Mesenchymal stem cell (in vitro differentiated cells and primary cell): Measurements from ENCODE around the gene SLC1A2. TPM values are rescaled to one million over a fixed set of nuclear protein-coding genes. Genes with fewer than 3 reads are reported as not detected.

Experiments
- DNase-seq: peaks from one replicate; pipeline ENCODE4 v3.0.0-alpha.2; 2013
- H2AFZ ChIP-seq: one replicate; pipeline ENCODE4 v1.6.1; 2013; ENCODE audit warnings: low read depth, mild to moderate bottlenecking, control low read depth, inconsistent platforms, low read length, moderate library complexity
- H2AK5ac ChIP-seq: 2 replicates; pipeline ENCODE4 v1.6.1; 2013; ENCODE audit warnings: low read length, moderate library complexity, mild to moderate bottlenecking, inconsistent platforms; ENCODE audit not compliant: severe bottlenecking
- H2BK120ac ChIP-seq: one replicate; pipeline ENCODE4 v1.6.1; 2013; ENCODE audit warnings: low read depth, mild to moderate bottlenecking, inconsistent platforms, low read length, moderate library complexity
- H2BK12ac ChIP-seq, 2 experiments: one replicate each; pipeline ENCODE4 v1.6.1; 2013; ENCODE audit warnings: inconsistent platforms in 2 of 2, low read length in 2 of 2, mild to moderate bottlenecking in 2 of 2, moderate library complexity in 2 of 2, control low read depth in 1 of 2
- H2BK15ac ChIP-seq: one replicate; pipeline ENCODE4 v1.6.1; 2013; ENCODE audit warnings: mild to moderate bottlenecking, low read depth, inconsistent platforms; ENCODE audit not compliant: poor library complexity, severe bottlenecking
- H2BK5ac ChIP-seq: 2 replicates; pipeline ENCODE4 v1.6.1; 2013; ENCODE audit warnings: low read depth, mild to moderate bottlenecking, low read length, control low read depth, inconsistent platforms; ENCODE audit not compliant: poor library complexity, severe bottlenecking
- H3K14ac ChIP-seq, 2 experiments: one replicate each; pipeline ENCODE4 v1.6.1; 2013; ENCODE audit warnings: inconsistent platforms in 2 of 2, low read length in 2 of 2, control low read depth in 1 of 2, mild to moderate bottlenecking in 1 of 2, moderate library complexity in 1 of 2
- H3K18ac ChIP-seq, 2 experiments: one replicate each; pipeline ENCODE4 v1.6.1; 2013; ENCODE audit warnings: inconsistent platforms in 2 of 2, low read length in 2 of 2, control low read depth in 1 of 2, low read depth in 1 of 2, mild to moderate bottlenecking in 1 of 2
- H3K23ac ChIP-seq, 2 experiments: one replicate each; pipeline ENCODE4 v1.6.1; 2013; ENCODE audit warnings: inconsistent platforms in 2 of 2, low read length in 2 of 2, mild to moderate bottlenecking in 2 of 2, moderate library complexity in 2 of 2, control low read depth in 1 of 2
- H3K27ac ChIP-seq: 2 replicates; pipeline ENCODE4 v1.5.1; 2013; ENCODE audit warnings: mild to moderate bottlenecking, moderate library complexity, low read length, control low read depth, inconsistent platforms; ENCODE audit not compliant: poor library complexity, severe bottlenecking
- H3K27me3 ChIP-seq, 2 experiments: 2 replicates each; pipeline versions ENCODE4 v1.6.1 to v1.7.0; 2013; ENCODE audit warnings: low read length in 2 of 2, mild to moderate bottlenecking in 2 of 2, moderate library complexity in 2 of 2, control low read depth in 1 of 2, inconsistent platforms in 1 of 2; ENCODE audit not compliant: control insufficient read depth in 1 of 2, insufficient read depth in 1 of 2
- H3K36me3 ChIP-seq, 2 experiments: 2 replicates each; pipeline versions ENCODE4 v1.6.1 to v1.7.0; 2013; ENCODE audit warnings: low read length in 2 of 2, control low read depth in 1 of 2, inconsistent platforms in 1 of 2, low read depth in 1 of 2, mild to moderate bottlenecking in 1 of 2; ENCODE audit not compliant: insufficient read depth in 2 of 2, control insufficient read depth in 1 of 2
- H3K4ac ChIP-seq, 2 experiments: one replicate each; pipeline ENCODE4 v1.6.1; 2013; ENCODE audit warnings: inconsistent platforms in 2 of 2, low read length in 2 of 2, mild to moderate bottlenecking in 2 of 2, moderate library complexity in 2 of 2, control low read depth in 1 of 2, low read depth in 1 of 2
- H3K4me1 ChIP-seq: 2 replicates; pipeline ENCODE4 v1.6.1; 2013; ENCODE audit warnings: low read depth, low read length, control low read depth; ENCODE audit not compliant: control insufficient read depth, insufficient read depth
- H3K4me2 ChIP-seq: 2 replicates; pipeline ENCODE4 v1.6.1; 2013; ENCODE audit warnings: low read length, mild to moderate bottlenecking, inconsistent platforms; ENCODE audit not compliant: poor library complexity, severe bottlenecking
- H3K4me3 ChIP-seq, 2 experiments: 2 replicates each; pipeline versions ENCODE4 v1.5.1 to v1.7.0; 2013; ENCODE audit warnings: low read length in 2 of 2, mild to moderate bottlenecking in 2 of 2, control low read depth in 1 of 2, low read depth in 1 of 2; ENCODE audit not compliant: insufficient read depth in 1 of 2
- H3K79me1 ChIP-seq: replicated peaks from 2 replicates; pipeline ENCODE4 v1.6.1; 2013; ENCODE audit warnings: mild to moderate bottlenecking, control low read depth, low read length, inconsistent platforms; ENCODE audit not compliant: poor library complexity, severe bottlenecking
- H3K9ac ChIP-seq: 2 replicates; pipeline ENCODE4 v1.7.0; 2013; ENCODE audit warnings: mild to moderate bottlenecking, low read length, moderate library complexity
- H3K9me3 ChIP-seq: 2 replicates; pipeline ENCODE4 v1.7.0; 2013; ENCODE audit warnings: mild to moderate bottlenecking, low read length; ENCODE audit not compliant: control insufficient read depth
- H4K8ac ChIP-seq: one replicate; pipeline ENCODE4 v1.6.1; 2013; ENCODE audit warnings: inconsistent platforms, mild to moderate bottlenecking, low read length, moderate library complexity
- H4K91ac ChIP-seq: one replicate; pipeline ENCODE4 v1.6.1; 2013; ENCODE audit warnings: mild to moderate bottlenecking, low read length, inconsistent platforms
- WGBS: methylation state at CpG from one replicate; pipeline ENCODE4 v1.1.7; 2013; ENCODE audit warnings: mixed read lengths; 5-methylcytosine and 5-hydroxymethylcytosine counted together
- polyA plus RNA-seq, 2 experiments: library from polyadenylated mRNA; stranded (reverse); fragments of 200-250 nt; gene quantifications; one replicate each; pipeline ENCODE4 v1.2.3, GENCODE V29; 2013

SLC1A2 gene
- polyA plus RNA-seq (2013, experiment 1 of 2): 0.18 TPM
- 0.11 TPM for polyA plus RNA-seq (2013, experiment 2 of 2)

- no peak within 1 kb of the TSS for H2BK12ac ChIP-seq
- peak within 1 kb of the TSS; percentile 51 to 67 for H3K4me3 ChIP-seq
- H3K23ac ChIP-seq: no peak within 1 kb of the TSS
- H3K27me3 ChIP-seq: peaks cover 0 to 88% of the 10 kb centered on the region in 2 experiments
- no peak within 1 kb of the TSS for H2AK5ac ChIP-seq
- H3K27ac ChIP-seq: no peak within 1 kb of the TSS
- no peak within 1 kb of the TSS for H2AFZ ChIP-seq
- H3K14ac ChIP-seq: peak within 1 kb of the TSS in 1 of 2 experiments; percentile 10
- no peak within 1 kb of the TSS for H2BK120ac ChIP-seq
- H3K4me1 ChIP-seq: peaks cover 17% of the 10 kb centered on the region
- H3K79me1 ChIP-seq: no peaks in the 10 kb centered on the region
- DNase-seq: peak; percentile 28
- H2BK15ac ChIP-seq: no peak within 1 kb of the TSS
- H4K91ac ChIP-seq: no peak within 1 kb of the TSS
- H3K18ac ChIP-seq: no peak within 1 kb of the TSS
- no peaks in the 10 kb centered on the region for H3K9me3 ChIP-seq
- no peak within 1 kb of the TSS for H3K4ac ChIP-seq
- H3K36me3 ChIP-seq: peaks cover 0 to 57% of the 10 kb centered on the region in 2 experiments
- no peak within 1 kb of the TSS for H2BK5ac ChIP-seq
- peak within 1 kb of the TSS; percentile 99 for H3K4me2 ChIP-seq
- under 1% methylated on average over 47 of the region's 71 CpGs for WGBS
- H3K9ac ChIP-seq: peak within 1 kb of the TSS; percentile 70
- H4K8ac ChIP-seq: no peak within 1 kb of the TSS
These were observed at the start of gene SLC1A2 for GRCh38 chr11:35419184-35419829. Gene SLC1A2, minus strand, starts transcription at chr11:35419558. Its CDS starts 592 bp downstream, at chr11:35418966.

GRCh38 chr11:35466058-35466457 lies 46.7 kb upstream of the SLC1A2 start:
- peaks cover 0 to 42% of the 10 kb centered on the region in 2 experiments for H3K27me3 ChIP-seq
- no peak overlapping the region for H2BK5ac ChIP-seq
- no peaks in the 10 kb centered on the region for H3K4me1 ChIP-seq
- H2BK12ac ChIP-seq: no peak overlapping the region
- H3K23ac ChIP-seq: no peak overlapping the region
- WGBS: 84% methylated on average over 3 of the region's 3 CpGs
- no peak overlapping the region for H4K8ac ChIP-seq
- no peak overlapping the region for H3K4me2 ChIP-seq
- H2AK5ac ChIP-seq: no peak overlapping the region
- H2BK120ac ChIP-seq: no peak overlapping the region
- H3K36me3 ChIP-seq: peaks cover 0 to 98% of the 10 kb centered on the region in 2 experiments
- no peak overlapping the region for H2BK15ac ChIP-seq
- H3K9ac ChIP-seq: no peak overlapping the region
- no peak for DNase-seq
- no peak overlapping the region for H3K27ac ChIP-seq
- H4K91ac ChIP-seq: no peak overlapping the region
- H3K4ac ChIP-seq: no peak overlapping the region
- H3K79me1 ChIP-seq: no peaks in the 10 kb centered on the region
- no peak overlapping the region for H3K18ac ChIP-seq
- no peak overlapping the region for H3K14ac ChIP-seq
- H2AFZ ChIP-seq: no peak overlapping the region
- H3K9me3 ChIP-seq: no peaks in the 10 kb centered on the region
- H3K4me3 ChIP-seq: no peak overlapping the region

DNA sequence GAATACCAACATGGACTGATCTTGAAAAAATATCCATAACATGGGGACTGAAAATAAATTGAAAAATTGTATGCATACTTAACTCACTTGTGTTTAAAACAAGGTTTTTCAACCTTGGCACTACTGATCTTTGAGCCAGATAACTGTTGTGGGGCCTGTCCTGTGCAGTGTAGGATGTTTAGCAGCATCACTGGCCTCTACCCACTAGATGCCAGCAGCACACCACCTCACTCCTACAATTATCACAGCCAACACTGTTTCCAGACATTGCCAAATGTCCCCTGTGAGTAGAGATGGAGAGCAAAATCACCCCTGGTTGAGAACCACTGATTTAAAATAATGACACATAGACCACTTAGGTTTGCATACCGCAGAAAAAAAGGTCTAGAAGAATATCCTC lies 45.0 kb upstream of the SLC1A2 start:
- H3K4me1 ChIP-seq: no peaks in the 10 kb centered on the region
- DNase-seq: no peak
- peaks cover 0 to 49% of the 10 kb centered on the region in 2 experiments for H3K27me3 ChIP-seq
- no peak overlapping the region for H2AFZ ChIP-seq
- no peak overlapping the region for H3K27ac ChIP-seq
- H3K4me2 ChIP-seq: no peak overlapping the region
- no peak overlapping the region for H2BK120ac ChIP-seq
- H2BK5ac ChIP-seq: no peak overlapping the region
- peaks cover 0 to 98% of the 10 kb centered on the region in 2 experiments for H3K36me3 ChIP-seq
- 80% methylated on average over 1 of the region's 1 CpG for WGBS
- H4K91ac ChIP-seq: no peak overlapping the region
- H3K9ac ChIP-seq: no peak overlapping the region
- no peak overlapping the region for H3K23ac ChIP-seq
- no peak overlapping the region for H2BK12ac ChIP-seq
- H3K14ac ChIP-seq: no peak overlapping the region
- no peak overlapping the region for H4K8ac ChIP-seq
- no peak overlapping the region for H2BK15ac ChIP-seq
- H3K18ac ChIP-seq: no peak overlapping the region
- no peak overlapping the region for H2AK5ac ChIP-seq
- H3K4ac ChIP-seq: no peak overlapping the region
- H3K9me3 ChIP-seq: no peaks in the 10 kb centered on the region
- H3K79me1 ChIP-seq: no peaks in the 10 kb centered on the region
- H3K4me3 ChIP-seq: no peak overlapping the region

DNA sequence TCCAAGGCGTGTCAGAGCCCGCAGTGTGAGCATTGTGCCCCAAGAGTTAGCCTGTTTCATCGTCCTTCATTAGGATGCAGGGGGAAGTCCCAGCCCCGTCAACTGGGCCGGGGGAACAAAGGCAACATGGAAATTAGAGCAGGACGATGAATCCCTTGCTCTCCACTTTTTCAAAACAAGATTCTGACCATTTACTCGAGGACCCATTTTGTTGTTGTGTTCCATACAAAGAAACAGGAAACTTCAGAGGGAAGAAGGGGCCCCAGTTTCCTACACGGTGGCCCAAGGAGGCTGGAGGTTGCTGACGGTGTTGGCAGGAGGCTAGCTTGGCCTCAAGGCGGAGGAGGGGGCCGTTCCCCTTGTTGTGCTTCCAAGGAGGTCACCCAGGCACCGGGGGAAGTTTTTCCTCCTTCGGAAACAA lies 44.0 kb upstream of the SLC1A2 start:
- Histone ChIP-seq H3K4me2 (no peak overlapping the region), H2BK120ac (no peak overlapping the region), H2AK5ac (no peak overlapping the region), H2BK5ac (no peak overlapping the region), H3K4ac (no peak overlapping the region), H3K4me1 (no peaks in the 10 kb centered on the region), H3K23ac (no peak overlapping the region), H2BK15ac (no peak overlapping the region), H3K18ac (no peak overlapping the region), H4K8ac (no peak overlapping the region), H3K36me3 (peaks cover 0 to 98% of the 10 kb centered on the region in 2 experiments), H3K9me3 (no peaks in the 10 kb centered on the region), H3K27me3 (peaks cover 0 to 54% of the 10 kb centered on the region in 2 experiments), H4K91ac (no peak overlapping the region), H3K4me3 (no peak overlapping the region), H3K14ac (no peak overlapping the region), H3K9ac (no peak overlapping the region), H3K79me1 (no peaks in the 10 kb centered on the region), H2AFZ (no peak overlapping the region), H3K27ac (no peak overlapping the region), H2BK12ac (no peak overlapping the region)
- 82% methylated on average over 13 of the region's 13 CpGs for WGBS
- no peak for DNase-seq
